GM12878 (cell line): Measurements from ENCODE around the gene GTPBP3. TPM values are rescaled to one million over a fixed set of nuclear protein-coding genes. Genes with fewer than 3 reads are reported as not detected.

Experiments
- ATAC-seq: fragments of 200-7000 bp; cut with Tn5 transposase; 3 replicates; pipeline ENCODE4 v1.9.1; 2020; ENCODE audit warnings: mild to moderate bottlenecking, moderate library complexity
- BruUV-seq: library from RNA; stranded (reverse); fragments of 400-500 nt; replicated peaks from 2 replicates; lab custom pipeline; 2021; lab: Mats Ljungman, UMichigan
- CTCF ChIA-PET: fragments of 300-600 bp; sonication (Branson Sonifier 250); formaldehyde crosslinking; extraction: SDS; loops from one replicate; lab custom pipeline; 2021; ENCODE audit warnings: inconsistent platforms; lab: Yijun Ruan, JAX
- POLR2A ChIA-PET: fragments of 350-600 bp; formaldehyde crosslinking; extraction: SDS; loops from one replicate; lab custom pipeline; 2021; ENCODE audit warnings: inconsistent platforms; lab: Charles Lee
- RAD21 ChIA-PET: fragments of 300-600 bp; sonication (Branson Sonifier 250); formaldehyde crosslinking; loops from one replicate; lab custom pipeline; 2023; ENCODE audit warnings: antibody characterized with exemption; ENCODE audit not compliant: unreplicated experiment; lab: Charles Lee
- SMC1A ChIA-PET: fragments of 300-600 bp; sonication (Branson Sonifier 250); formaldehyde crosslinking; loops from one replicate; lab custom pipeline; 2023; ENCODE audit not compliant: unreplicated experiment, uncharacterized antibody; lab: Charles Lee
- DNase-seq: peaks from one replicate; pipeline ENCODE4 v3.0.0-alpha.2; 2011; ENCODE audit warnings: low read depth, low spot score
- FAIRE-seq: peaks from 3 replicates; lab custom pipeline; 2011; peaks lifted over from hg19 to GRCh38; lab: Jason Lieb, UNC
- H2AFZ ChIP-seq: 2 replicates; pipeline ENCODE4 v1.6.0; 2011; ENCODE audit warnings: low read depth, low read length, control low read depth; ENCODE audit not compliant: control insufficient read depth
- H3K27ac ChIP-seq: 2 replicates; pipeline ENCODE4 v1.5.1; 2011; ENCODE audit warnings: control low read depth; ENCODE audit not compliant: control insufficient read depth, insufficient read depth
- H3K27me3 ChIP-seq, 2 experiments: replicated peaks in 1 of 2; 2 replicates each; pipeline versions ENCODE4 v1.6.0 to v1.6.1; 2011; ENCODE audit warnings: low read length in 1 of 2; ENCODE audit not compliant: control insufficient read depth in 2 of 2, insufficient read depth in 2 of 2
- H3K36me3 ChIP-seq, 2 experiments: 2 replicates each; pipeline ENCODE4 v1.5.1; 2011; ENCODE audit warnings: low read length in 1 of 2; ENCODE audit not compliant: control insufficient read depth in 2 of 2, insufficient read depth in 2 of 2
- H3K4me1 ChIP-seq: 2 replicates; pipeline ENCODE4 v1.6.1; 2011; ENCODE audit warnings: mild to moderate bottlenecking, low read length, moderate library complexity, mixed read lengths; ENCODE audit not compliant: control insufficient read depth, insufficient read depth
- H3K4me2 ChIP-seq: 2 replicates; pipeline ENCODE4 v1.6.0; 2011; ENCODE audit warnings: control low read depth; ENCODE audit not compliant: control insufficient read depth, insufficient read depth
- H3K4me3 ChIP-seq: fragments of 200-600 bp; sonication (generic); 2 replicates; pipeline ENCODE4 v1.5.1; 2016
- H3K79me2 ChIP-seq: 2 replicates; pipeline ENCODE4 v1.6.0; 2011; ENCODE audit warnings: low read length; ENCODE audit not compliant: control insufficient read depth, insufficient read depth
- H3K9ac ChIP-seq: 2 replicates; pipeline ENCODE4 v1.8.0; 2011; ENCODE audit warnings: low read length, control low read depth, mixed read lengths; ENCODE audit not compliant: control insufficient read depth, insufficient read depth
- H3K9me3 ChIP-seq: replicated peaks from 3 replicates; pipeline ENCODE4 v1.5.1; 2011; ENCODE audit warnings: mild to moderate bottlenecking, low read length; ENCODE audit not compliant: control insufficient read depth, insufficient read depth
- H4K20me1 ChIP-seq: 2 replicates; pipeline ENCODE4 v1.6.0; 2011; ENCODE audit not compliant: control insufficient read depth, insufficient read depth
- ASH2L ChIP-seq: fragments of 300-600, 200-600 bp; sonication (generic); IDR thresholded peaks from 2 replicates; pipeline ENCODE4 v1.6.1; 2017; ENCODE audit warnings: low read depth, mild to moderate bottlenecking, borderline replicate concordance
- CBX3 ChIP-seq: fragments of 200-600 bp; sonication (generic); IDR thresholded peaks from 2 replicates; pipeline ENCODE4 v1.6.1; 2016; ENCODE audit warnings: low read depth, borderline replicate concordance
- CHD2 ChIP-seq: IDR thresholded peaks from 2 replicates; pipeline ENCODE4 v1.6.1; 2011; ENCODE audit warnings: low read depth, low read length, improper control_type of control experiment, borderline replicate concordance
- HCFC1 ChIP-seq: fragments of 150-350 bp; IDR thresholded peaks from 2 replicates; pipeline ENCODE4 v1.6.1; 2014; ENCODE audit warnings: low read length
- LARP7 ChIP-seq: fragments of 450-650 bp; IDR thresholded peaks from 2 replicates; pipeline ENCODE4 v1.6.1; 2017; ENCODE audit warnings: mild to moderate bottlenecking
- RFX5 ChIP-seq: IDR thresholded peaks from 2 replicates; pipeline ENCODE4 v1.6.1; 2011; ENCODE audit warnings: low read depth, low read length, improper control_type of control experiment
- TCF7 ChIP-seq: IDR thresholded peaks from 2 replicates; pipeline ENCODE4 v1.6.1; 2014; ENCODE audit warnings: antibody characterized with exemption, borderline replicate concordance
- WGBS: methylation state at CpG from one replicate; pipeline ENCODE4 v1.1.6; 2016; ENCODE audit warnings: low lambda C conversion rate; ENCODE audit not compliant: insufficient replicate concordance, insufficient coverage; ENCODE audit errors: missing lambda C conversion rate; 5-methylcytosine and 5-hydroxymethylcytosine counted together
- in situ Hi-C: fragments of 300-500 bp; cut with MboI; formaldehyde crosslinking; loops from 9 replicates; pipeline ENCODE4 v1.14.3; 2018; ENCODE audit warnings: mixed read lengths
- intact Hi-C: fragments of 100-400 bp; cut with micrococcal nuclease; formaldehyde crosslinking; loops from one replicate; pipeline ENCODE4 v1.14.2; 2022; ENCODE audit not compliant: unreplicated experiment
- polyA plus RNA-seq, 11 experiments: library from polyadenylated mRNA; depleted of rRNA in 4 of 11; unstranded in 6 of 11; stranded (reverse) in 5 of 11; fragments of >200 nt; fragmentation: Nextera tagmentation in 4 of 11; fragmentation: Illumina TruSeq in 1 of 11; extraction: Ambion mirVana in 4 of 11; extraction: Trizol in 1 of 11; gene quantifications; 1 replicate in 1 of 11; 2 replicates in 10 of 11; pipeline versions ENCODE4 v1.2.1 to v1.2.3, GENCODE V29; 2011 to 2016; ENCODE audit warnings: inconsistent platforms in 2 of 11, missing spikeins in 2 of 11, low read depth in 1 of 11
- total RNA-seq, 4 experiments: library from RNA; depleted of rRNA in 3 of 4; stranded (reverse); fragments of >200 nt in 3 of 4; fragmentation: Illumina TruSeq in 1 of 4; extraction: Trizol in 1 of 4; gene quantifications; 2 replicates each; pipeline versions ENCODE4 v1.2.1 to v1.2.3, GENCODE V29; 2013 to 2021
- TF ChIP-seq, protein P1 (sequence below): IDR thresholded peaks from 2 replicates; pipeline ENCODE4 v1.6.1; 2011; ENCODE audit warnings: mild to moderate bottlenecking, low read depth, low read length, moderate library complexity; ENCODE audit not compliant: insufficient replicate concordance
- TF ChIP-seq, protein P2 (sequence below): IDR thresholded peaks from 2 replicates; pipeline ENCODE4 v1.6.1; 2011; ENCODE audit warnings: borderline replicate concordance, low read depth, mild to moderate bottlenecking, moderate library complexity, mixed read lengths, low read length; ENCODE audit not compliant: insufficient read depth; ENCODE audit errors: extremely low read length
- TF ChIP-seq, protein P3 (sequence below): fragments of 450-650 bp; formaldehyde crosslinking; IDR thresholded peaks from 2 replicates; pipeline ENCODE4 v1.5.0; 2022; ENCODE audit warnings: mild to moderate bottlenecking, missing genetic modification characterization
- TF ChIP-seq, protein P4 (sequence below): fragments of 450-650 bp; formaldehyde crosslinking; IDR thresholded peaks from 2 replicates; pipeline ENCODE4 v1.4.0; 2022; ENCODE audit warnings: mild to moderate bottlenecking, moderate library complexity

The GTPBP3 gene
- total and polyA plus RNA-seq, 10 of the 15 experiments (the other 5 are each of a cell fraction or from before 2014, with no cell fraction given) = 2.9 to 46.8 (median 15.4) TPM

DNA sequence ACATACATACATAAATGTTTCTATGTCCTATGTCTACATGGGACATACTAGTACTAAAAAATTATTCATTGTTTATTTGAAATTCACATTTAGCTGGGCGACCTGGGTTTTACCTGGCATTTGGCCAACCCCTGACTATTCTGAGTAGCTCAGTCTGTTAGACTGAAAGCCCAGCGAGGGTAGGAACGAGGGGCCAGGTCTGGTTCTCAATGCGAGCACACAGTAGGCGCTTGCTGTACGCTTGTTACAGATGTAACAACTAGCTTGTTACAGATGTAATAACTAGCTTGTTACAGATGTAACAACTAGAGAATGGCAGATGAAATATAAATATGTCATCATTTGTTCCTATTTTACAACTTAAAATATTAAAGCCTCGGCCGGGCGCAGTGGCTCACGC lies 1.8 kb upstream of the GTPBP3 start (continued):
- TF ChIP-seq, protein P1, sequence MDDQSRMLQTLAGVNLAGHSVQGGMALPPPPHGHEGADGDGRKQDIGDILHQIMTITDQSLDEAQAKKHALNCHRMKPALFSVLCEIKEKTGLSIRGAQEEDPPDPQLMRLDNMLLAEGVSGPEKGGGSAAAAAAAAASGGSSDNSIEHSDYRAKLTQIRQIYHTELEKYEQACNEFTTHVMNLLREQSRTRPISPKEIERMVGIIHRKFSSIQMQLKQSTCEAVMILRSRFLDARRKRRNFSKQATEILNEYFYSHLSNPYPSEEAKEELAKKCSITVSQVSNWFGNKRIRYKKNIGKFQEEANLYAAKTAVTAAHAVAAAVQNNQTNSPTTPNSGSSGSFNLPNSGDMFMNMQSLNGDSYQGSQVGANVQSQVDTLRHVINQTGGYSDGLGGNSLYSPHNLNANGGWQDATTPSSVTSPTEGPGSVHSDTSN = no peak
- TF ChIP-seq ASH2L = no peak
- TF ChIP-seq, protein P2, sequence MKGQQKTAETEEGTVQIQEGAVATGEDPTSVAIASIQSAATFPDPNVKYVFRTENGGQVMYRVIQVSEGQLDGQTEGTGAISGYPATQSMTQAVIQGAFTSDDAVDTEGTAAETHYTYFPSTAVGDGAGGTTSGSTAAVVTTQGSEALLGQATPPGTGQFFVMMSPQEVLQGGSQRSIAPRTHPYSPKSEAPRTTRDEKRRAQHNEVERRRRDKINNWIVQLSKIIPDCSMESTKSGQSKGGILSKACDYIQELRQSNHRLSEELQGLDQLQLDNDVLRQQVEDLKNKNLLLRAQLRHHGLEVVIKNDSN = no peak
- no peak for TF ChIP-seq RFX5

DNA sequence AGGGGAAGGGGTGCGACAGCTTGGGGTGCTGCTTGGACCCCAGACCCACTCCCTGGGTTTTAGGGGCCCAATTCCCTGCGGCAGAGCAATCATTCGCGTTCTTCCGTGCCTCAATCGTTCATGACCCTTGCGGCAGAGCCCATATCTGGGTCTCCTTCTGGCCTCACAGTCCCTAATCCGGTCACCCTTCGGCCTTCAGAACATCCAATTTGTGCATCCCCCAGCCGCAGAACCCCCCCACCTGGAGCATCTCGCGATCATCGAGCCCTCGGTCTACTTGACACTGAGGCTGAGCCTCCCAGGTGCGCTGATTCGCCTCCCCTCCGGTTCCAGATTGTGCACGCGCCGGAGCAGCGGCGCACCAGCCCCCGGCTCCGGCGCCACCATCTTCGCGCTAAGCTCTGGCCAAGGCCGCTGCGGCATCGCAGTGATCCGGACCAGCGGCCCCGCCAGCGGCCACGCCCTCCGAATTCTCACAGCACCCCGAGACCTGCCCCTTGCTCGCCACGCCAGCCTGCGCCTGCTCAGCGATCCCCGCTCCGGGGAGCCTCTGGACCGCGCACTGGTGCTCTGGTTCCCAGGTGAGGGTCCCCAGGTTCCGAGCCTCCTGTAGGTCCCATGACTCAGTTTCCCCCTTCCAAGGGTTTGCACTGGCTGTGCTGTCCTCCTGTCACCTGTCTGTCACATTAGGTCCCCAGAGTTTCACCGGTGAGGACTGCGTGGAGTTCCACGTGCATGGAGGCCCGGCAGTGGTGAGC lies 501 bp downstream of the GTPBP3 start:
- Histone ChIP-seq H3K79me2 (peaks cover 6% of the 10 kb centered on the region), H3K9ac (peak overlapping the region; percentile 88), H3K4me3 (peak overlapping the region; percentile 100), H2AFZ (peak overlapping the region; percentile 91), H4K20me1 (no peaks in the 10 kb centered on the region), H3K9me3 (no peaks in the 10 kb centered on the region; the same call in 2 of the 3 replicates), H3K27ac (peak overlapping the region; percentile 84), H3K4me2 (peak overlapping the region; percentile 100), H3K27me3 (no peaks in the 10 kb centered on the region), H3K36me3 (no peaks in the 10 kb centered on the region; a peak in 2 of 4 replicates), H3K4me1 (peaks cover 21% of the 10 kb centered on the region)
- CTCF ChIA-PET = no interaction called here
- in situ Hi-C loops = no loop called here
- POLR2A ChIA-PET = interaction anchor here (0.6 kb wide), 1 partner anchor 33 kb away, joined by 3 read pairs; no protein-coding TSS in a partner anchor
- intact Hi-C loops = loop anchor here (5.0 kb wide), 1 partner anchor 46 kb away; no protein-coding TSS in a partner anchor
- RAD21 ChIA-PET = no interaction called here
- DNase-seq = no peak
- WGBS = 4% methylated on average over 50 of the region's 50 CpGs
- ATAC-seq = peak; percentile 5
- FAIRE-seq = no peak
- TSS peak; percentile 69 for BruUV-seq
- SMC1A ChIA-PET = no interaction called here
- TF ChIP-seq, protein P3, sequence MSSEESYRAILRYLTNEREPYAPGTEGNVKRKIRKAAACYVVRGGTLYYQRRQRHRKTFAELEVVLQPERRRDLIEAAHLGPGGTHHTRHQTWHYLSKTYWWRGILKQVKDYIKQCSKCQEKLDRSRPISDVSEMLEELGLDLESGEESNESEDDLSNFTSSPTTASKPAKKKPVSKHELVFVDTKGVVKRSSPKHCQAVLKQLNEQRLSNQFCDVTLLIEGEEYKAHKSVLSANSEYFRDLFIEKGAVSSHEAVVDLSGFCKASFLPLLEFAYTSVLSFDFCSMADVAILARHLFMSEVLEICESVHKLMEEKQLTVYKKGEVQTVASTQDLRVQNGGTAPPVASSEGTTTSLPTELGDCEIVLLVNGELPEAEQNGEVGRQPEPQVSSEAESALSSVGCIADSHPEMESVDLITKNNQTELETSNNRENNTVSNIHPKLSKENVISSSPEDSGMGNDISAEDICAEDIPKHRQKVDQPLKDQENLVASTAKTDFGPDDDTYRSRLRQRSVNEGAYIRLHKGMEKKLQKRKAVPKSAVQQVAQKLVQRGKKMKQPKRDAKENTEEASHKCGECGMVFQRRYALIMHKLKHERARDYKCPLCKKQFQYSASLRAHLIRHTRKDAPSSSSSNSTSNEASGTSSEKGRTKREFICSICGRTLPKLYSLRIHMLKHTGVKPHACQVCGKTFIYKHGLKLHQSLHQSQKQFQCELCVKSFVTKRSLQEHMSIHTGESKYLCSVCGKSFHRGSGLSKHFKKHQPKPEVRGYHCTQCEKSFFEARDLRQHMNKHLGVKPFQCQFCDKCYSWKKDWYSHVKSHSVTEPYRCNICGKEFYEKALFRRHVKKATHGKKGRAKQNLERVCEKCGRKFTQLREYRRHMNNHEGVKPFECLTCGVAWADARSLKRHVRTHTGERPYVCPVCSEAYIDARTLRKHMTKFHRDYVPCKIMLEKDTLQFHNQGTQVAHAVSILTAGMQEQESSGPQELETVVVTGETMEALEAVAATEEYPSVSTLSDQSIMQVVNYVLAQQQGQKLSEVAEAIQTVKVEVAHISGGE (CRISPR knock-in tag) = no peak
- TF ChIP-seq LARP7 = peak; percentile 47; the same call in 1 of the 2 replicates
- TF ChIP-seq HCFC1 = peak; percentile 34; the same call in 1 of the 2 replicates
- TF ChIP-seq, protein P4, sequence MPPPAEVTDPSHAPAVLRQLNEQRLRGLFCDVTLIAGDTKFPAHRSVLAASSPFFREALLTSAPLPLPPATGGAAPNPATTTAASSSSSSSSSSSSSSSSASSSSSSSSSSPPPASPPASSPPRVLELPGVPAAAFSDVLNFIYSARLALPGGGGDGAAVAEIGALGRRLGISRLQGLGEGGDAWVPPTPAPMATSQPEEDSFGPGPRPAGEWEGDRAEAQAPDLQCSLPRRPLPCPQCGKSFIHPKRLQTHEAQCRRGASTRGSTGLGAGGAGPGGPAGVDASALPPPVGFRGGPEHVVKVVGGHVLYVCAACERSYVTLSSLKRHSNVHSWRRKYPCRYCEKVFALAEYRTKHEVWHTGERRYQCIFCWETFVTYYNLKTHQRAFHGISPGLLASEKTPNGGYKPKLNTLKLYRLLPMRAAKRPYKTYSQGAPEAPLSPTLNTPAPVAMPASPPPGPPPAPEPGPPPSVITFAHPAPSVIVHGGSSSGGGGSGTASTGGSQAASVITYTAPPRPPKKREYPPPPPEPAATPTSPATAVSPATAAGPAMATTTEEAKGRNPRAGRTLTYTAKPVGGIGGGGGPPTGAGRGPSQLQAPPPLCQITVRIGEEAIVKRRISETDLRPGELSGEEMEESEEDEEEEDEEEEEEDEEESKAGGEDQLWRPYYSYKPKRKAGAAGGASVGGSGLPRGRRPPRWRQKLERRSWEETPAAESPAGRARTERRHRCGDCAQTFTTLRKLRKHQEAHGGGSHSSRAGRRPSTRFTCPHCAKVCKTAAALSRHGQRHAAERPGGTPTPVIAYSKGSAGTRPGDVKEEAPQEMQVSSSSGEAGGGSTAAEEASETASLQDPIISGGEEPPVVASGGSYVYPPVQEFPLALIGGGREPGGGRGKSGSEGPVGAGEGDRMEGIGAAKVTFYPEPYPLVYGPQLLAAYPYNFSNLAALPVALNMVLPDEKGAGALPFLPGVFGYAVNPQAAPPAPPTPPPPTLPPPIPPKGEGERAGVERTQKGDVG = 0 out of 2 replicates have a peak, but pooled peaks have one; percentile 53
- no peak for TF ChIP-seq TCF7
- TF ChIP-seq CHD2 = 0 out of 2 replicates have a peak, but pooled peaks have one; percentile 10
- TF ChIP-seq CBX3 = no peak
